ENCODE results near the gene HSDL2.

- no peak for TF ChIP-seq CTCF (IDR thresholded peaks at IDR 0.05)
- TF ChIP-seq POLR2A (IDR thresholded peaks at IDR 0.05) = no peak
- TF ChIP-seq EP300 (IDR thresholded peaks at IDR 0.05) = no peak
These were observed 23.8 kb downstream of the HSDL2 start for GRCh38 chr9:112403614-112404201.

Measured in gastroesophageal sphincter (tissue), 3 donors.